HG03103 (cell line): ENCODE measurements around the gene FDXR.

Source experiments
- ATAC-seq: cut with Tn5 transposase; IDR thresholded peaks from one replicate; pipeline ENCODE4 v1.9.1; 2021; ENCODE audit warnings: low read depth; ENCODE audit not compliant: unreplicated experiment

FDXR gene

GRCh38 chr17:74860872-74861661 is 11.7 kb downstream of the FDXR start:
- ATAC-seq, result no peak

DNA sequence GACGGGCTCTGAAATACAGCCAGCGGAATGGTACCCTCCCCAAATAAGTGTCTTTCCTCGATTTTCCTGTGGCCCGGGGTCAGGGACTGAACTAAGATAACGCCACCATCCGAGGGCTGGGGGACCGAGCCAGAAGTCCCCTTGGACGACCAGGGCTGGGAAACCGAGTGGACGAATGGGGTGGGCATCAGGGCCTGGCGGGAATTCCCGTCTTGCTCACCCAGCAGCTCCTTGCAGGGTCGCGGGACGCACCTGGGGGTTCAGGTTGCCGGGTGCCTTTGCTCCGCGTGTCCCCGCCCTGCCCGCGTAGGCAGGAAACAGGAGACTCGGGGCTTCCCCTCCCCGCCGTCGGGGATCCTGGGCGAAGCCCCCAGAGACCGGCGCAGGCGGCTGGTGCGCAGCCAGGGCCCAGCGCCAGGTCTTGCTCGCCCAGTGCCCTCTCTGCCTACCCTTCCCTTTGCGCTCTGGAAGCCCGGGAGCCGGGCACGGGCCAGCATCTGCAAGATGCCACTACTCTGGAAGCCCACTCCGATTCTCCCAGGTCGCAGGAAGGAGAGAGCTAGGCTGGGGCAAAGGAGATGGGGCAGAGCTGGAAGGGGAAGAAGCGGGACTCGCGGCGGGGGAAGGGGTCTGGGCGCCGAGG is 12.4 kb downstream of the FDXR start:
- no peak for ATAC-seq

DNA sequence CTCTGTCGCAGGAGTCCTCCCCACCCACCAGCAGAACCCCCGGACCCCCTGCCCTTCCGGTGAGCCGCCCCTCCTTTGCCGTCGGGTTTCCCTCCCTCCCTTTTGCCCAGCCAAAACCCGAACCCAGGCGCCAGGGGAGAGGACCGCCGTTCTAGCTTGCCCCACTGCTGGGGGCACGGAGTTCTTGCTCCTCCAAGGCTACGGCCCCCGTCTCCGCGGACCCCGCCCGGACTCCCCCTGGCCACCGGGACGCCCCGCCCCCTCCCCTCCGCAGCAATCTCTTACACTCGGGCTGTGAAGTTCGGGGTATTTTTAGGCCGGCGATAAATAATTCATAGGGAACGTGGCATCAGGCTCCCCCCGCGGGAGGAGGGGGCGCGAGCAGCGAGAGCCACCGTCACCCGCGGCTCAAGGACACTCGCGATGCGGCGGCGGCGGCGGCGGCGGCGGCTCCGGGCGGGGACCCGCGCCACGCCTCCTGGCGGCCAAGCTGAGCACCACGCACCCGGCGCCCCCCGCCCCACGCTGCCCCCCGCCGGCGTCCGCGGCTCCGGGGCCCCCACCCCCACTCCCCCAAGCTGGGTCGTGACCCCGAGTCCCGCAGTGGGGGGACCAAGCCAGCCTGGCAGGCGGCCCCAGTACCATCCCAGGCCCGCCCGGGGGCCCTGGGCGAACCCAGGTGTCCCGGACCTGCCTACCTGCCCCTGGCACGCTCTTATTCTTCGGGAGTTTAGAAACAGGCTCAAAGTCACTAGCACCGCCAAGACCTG is 13.2 kb downstream of the FDXR start, which contains the start of gene GRIN2C:
Gene GRIN2C, minus strand, starts transcription at position 427 of the 770 bp plus-strand sequence. CDS start 4,793 bp downstream, outside the sequence.
- no peak for ATAC-seq

- no peak for ATAC-seq
Measured at GRCh38 chr17:74858672-74859458, 13.9 kb downstream of the FDXR start.

DNA sequence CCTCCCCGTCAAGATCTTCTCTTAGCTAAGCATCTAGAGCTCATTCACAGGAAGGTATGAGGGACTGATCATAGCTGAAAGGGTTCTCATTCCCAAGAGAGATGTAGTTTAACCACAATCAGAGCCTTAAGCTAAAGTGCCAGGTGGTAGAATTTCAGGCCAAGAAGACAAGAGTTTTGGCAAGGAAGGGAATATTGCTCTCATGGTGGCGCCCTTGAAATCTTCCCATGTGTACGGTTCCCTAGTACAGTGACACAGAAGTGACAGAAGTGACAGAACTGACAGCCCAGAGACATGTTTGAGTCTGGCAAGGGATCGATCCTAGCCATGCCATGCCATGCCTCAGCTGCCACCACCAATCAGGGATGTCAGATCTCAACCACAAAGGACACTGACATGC is 15.6 kb downstream of the FDXR start:
- no peak for ATAC-seq

- no peak for ATAC-seq
Measured at GRCh38 chr17:74856112-74856511, 16.7 kb downstream of the FDXR start.

DNA sequence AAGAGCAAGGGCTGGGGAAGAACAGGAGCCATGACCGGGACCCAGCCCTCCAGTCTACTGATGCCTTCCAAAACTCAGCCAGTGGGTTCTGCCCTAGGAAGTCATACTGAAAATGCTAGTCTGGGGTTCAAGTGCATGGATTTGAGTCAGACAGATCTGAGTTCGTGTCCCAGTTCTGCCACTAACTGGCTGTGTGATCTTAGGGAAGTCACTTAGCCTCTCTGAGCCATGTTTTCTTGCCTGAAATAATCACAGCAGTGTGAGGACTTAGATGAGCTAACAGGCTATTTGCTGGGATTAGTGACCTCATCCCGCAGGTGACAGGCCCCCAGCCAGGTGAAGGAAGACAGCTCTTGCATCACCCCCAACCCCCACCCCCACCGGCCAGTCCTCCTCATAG is 17.5 kb downstream of the FDXR start:
- ATAC-seq, result no peak

DNA sequence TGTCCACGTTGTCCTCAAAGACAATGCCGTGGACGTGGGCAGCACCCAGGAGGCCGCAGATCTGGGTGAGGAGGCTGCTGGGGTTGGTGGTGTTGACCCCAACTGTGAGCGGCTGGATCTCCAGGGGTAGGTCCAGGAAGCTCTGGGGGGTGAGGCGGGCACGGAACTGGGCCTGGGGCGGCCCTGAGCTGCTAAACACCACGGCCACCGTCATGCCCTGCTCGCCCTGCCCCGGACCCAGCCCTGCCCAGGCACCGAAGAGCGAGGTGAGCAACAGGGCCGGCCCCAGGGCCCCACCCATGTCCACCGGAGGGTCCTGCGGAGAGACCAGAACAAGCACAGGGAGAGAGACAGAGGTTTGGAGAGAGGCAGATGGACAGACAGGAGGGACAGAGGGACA is 18.0 kb downstream of the FDXR start:
- no peak for ATAC-seq

DNA sequence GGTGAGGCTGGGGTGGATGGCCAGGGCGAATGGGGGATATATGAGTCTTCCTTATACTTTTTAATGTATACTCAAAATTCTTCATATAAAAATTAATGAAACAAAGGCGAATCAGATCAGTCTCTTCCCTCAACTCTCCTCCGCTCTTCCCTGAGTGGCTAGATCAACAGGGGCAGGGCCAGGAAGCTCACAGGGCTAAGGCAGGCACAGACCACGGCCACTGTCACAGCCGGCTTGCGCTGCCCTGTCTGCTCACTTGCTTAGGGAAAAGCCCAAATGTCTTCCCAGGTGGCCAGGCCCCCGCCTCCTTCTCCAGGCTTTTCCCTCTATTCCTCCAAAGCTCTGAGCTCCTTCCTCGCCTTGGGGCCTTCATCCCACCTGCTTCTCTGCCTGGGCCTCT is 19.1 kb downstream of the FDXR start:
- no peak for ATAC-seq

GRCh38 chr17:74853048-74853397 is 19.8 kb downstream of the FDXR start:
- ATAC-seq, result no peak

GRCh38 chr17:74852237-74853047 is 20.4 kb downstream of the FDXR start:
- no peak for ATAC-seq

DNA sequence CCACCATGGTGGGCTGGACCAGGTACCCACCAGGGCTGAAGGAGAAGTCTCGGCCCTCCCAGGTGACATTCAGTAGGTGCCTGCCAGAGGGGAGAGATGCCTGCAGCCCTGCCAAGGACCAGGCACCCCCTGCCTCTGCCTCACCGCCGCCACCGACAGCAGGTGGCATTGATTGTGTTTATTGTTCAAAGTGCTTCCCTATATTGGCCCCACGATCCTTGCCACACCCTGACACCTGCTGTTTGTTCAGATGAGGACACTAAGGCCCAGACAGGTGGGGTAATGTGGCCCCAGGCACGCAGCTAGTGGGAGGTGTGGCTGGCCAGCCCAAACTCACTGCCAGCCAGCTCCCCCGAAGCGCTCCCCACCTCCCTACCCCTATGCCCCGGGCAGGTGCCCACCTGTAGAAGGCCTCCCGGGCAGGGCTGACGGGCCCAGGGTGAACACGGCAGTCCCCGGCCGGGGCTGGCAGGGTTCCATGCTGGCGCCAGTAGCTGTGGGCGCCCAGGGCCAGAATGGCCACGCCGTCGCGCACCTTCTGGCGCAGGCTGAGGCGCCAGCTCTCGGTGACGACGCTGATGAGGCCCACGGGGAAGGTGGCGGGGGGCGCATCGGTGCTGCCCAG is 21.1 kb downstream of the FDXR start:
- ATAC-seq, result no peak

- no peak for ATAC-seq
Measured at GRCh38 chr17:74850914-74851313, 21.9 kb downstream of the FDXR start.

DNA sequence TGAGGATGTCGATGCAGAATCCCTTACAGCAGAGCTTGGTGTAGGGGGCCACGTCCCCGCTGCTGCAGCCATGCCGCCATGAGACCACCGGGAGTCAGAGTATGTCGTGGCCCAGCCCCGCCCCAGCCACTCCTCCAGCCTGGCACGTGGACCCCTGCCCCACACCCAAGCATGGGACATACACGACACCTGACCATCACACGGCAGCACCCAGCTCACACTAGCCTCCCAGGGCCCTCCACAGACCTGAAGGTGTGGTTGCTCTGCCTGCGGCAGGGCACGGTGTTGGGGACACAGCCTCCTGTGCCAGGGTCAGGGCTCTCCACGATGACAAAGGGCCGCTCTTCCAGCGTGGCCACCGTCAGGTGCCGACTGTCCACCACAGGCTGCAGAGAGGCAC is 22.5 kb downstream of the FDXR start:
- no peak for ATAC-seq

GRCh38 chr17:74848656-74849399 is 24.0 kb downstream of the FDXR start:
- ATAC-seq, result no peak

DNA sequence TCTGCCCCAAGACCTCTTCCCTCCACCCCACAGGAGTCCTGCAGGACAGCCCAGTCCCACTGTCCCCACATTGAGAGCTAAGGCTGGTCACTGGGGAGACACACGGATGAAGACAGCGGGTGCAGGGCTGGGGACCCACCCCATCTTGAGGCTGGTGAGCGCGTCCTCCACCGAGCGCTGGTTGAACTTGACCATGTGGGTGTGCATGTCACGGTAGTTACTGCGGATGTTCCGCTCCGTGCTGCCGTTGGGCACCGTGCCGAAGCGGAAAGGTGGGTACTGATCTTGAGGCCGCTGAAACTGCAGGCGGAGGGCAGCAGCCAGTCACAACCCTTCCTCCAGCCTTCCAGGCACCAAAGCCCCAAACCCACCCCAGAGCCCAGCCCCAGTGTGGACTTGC is 26.2 kb downstream of the FDXR start:
- ATAC-seq, result no peak

- no peak for ATAC-seq
Measured at GRCh38 chr17:74843352-74843627, 29.5 kb downstream of the FDXR start.

- ATAC-seq, result no peak
Measured at GRCh38 chr17:74842599-74843351, 30.0 kb downstream of the FDXR start.
